GM23338 (cell line): ENCODE results near the gene KIAA1671. TPM values are rescaled to one million over a fixed set of nuclear protein-coding genes. Genes with fewer than 3 reads are reported as not detected.

Experiments
- ATAC-seq: fragments of 200-7000 bp; cut with Tn5 transposase; 3 replicates; pipeline ENCODE4 v1.9.1; 2020
- DNase-seq: peaks from one replicate; pipeline ENCODE4 v3.0.0-alpha.2; 2015; ENCODE audit warnings: low spot score
- H2AFZ ChIP-seq: fragments of 200-600 bp; sonication (generic); 2 replicates; pipeline ENCODE4 v1.8.0; 2016; ENCODE audit warnings: antibody characterized with exemption, mild to moderate bottlenecking, moderate library complexity
- H3F3A ChIP-seq: fragments of 200-600 bp; sonication (generic); replicated peaks from 2 replicates; pipeline ENCODE4 v1.8.0; 2017; ENCODE audit warnings: antibody characterized with exemption, mixed run types, low read depth
- H3K27ac ChIP-seq: fragments of 200-600 bp; sonication (generic); 2 replicates; pipeline ENCODE4 v1.6.1; 2016; ENCODE audit warnings: low read depth
- H3K27me3 ChIP-seq: fragments of 200-600 bp; sonication (generic); 2 replicates; pipeline ENCODE4 v1.8.0; 2016; ENCODE audit warnings: mild to moderate bottlenecking, mixed run types, moderate library complexity; ENCODE audit not compliant: insufficient read depth
- H3K36me3 ChIP-seq: fragments of 200-600 bp; sonication (generic); 2 replicates; pipeline ENCODE4 v1.8.0; 2016; ENCODE audit warnings: mild to moderate bottlenecking; ENCODE audit not compliant: insufficient read depth
- H3K4me1 ChIP-seq: fragments of 200-600 bp; sonication (generic); 2 replicates; pipeline ENCODE4 v1.8.0; 2016; ENCODE audit warnings: mild to moderate bottlenecking, moderate library complexity; ENCODE audit not compliant: insufficient read depth
- H3K4me2 ChIP-seq: fragments of 200-600 bp; sonication (generic); 2 replicates; pipeline ENCODE4 v1.7.1; 2017; ENCODE audit warnings: mixed run types
- H3K4me3 ChIP-seq: fragments of 200-600 bp; sonication (generic); 2 replicates; pipeline ENCODE4 v1.6.1; 2016; ENCODE audit warnings: mixed run types
- H3K79me2 ChIP-seq: fragments of 200-600 bp; sonication (generic); replicated peaks from 2 replicates; pipeline ENCODE4 v1.8.0; 2017; ENCODE audit warnings: mild to moderate bottlenecking; ENCODE audit not compliant: insufficient read depth
- H3K9me2 ChIP-seq: fragments of 200-600 bp; sonication (generic); 2 replicates; pipeline ENCODE4 v1.8.0; 2017; ENCODE audit not compliant: insufficient read depth
- H4K20me1 ChIP-seq: fragments of 200-600 bp; sonication (generic); replicated peaks from 2 replicates; pipeline ENCODE4 v1.8.0; 2017; ENCODE audit warnings: mild to moderate bottlenecking; ENCODE audit not compliant: insufficient read depth
- H3K27ac Mint-ChIP-seq: 2 replicates; pipeline ENCODE4 v1.8.0; 2020; ENCODE audit warnings: inconsistent platforms, mild to moderate bottlenecking, moderate library complexity, mixed read lengths
- H3K27me3 Mint-ChIP-seq: 3 replicates; pipeline ENCODE4 v1.8.0; 2022; ENCODE audit warnings: low read depth, mild to moderate bottlenecking, moderate library complexity, mixed read lengths, inconsistent platforms; ENCODE audit not compliant: insufficient read depth, poor library complexity
- H3K36me3 Mint-ChIP-seq: 3 replicates; pipeline ENCODE4 v1.8.0; 2021; ENCODE audit warnings: low read depth, mild to moderate bottlenecking, inconsistent platforms, moderate library complexity, mixed read lengths
- H3K4me1 Mint-ChIP-seq: 3 replicates; pipeline ENCODE4 v1.8.0; 2020; ENCODE audit warnings: mild to moderate bottlenecking, inconsistent platforms, mixed read lengths
- H3K4me3 Mint-ChIP-seq: 3 replicates; pipeline ENCODE4 v1.8.0; 2021; ENCODE audit warnings: moderate library complexity, mild to moderate bottlenecking, inconsistent platforms, mixed read lengths
- H3K9me3 Mint-ChIP-seq: 3 replicates; pipeline ENCODE4 v1.8.0; 2020; ENCODE audit warnings: moderate library complexity, mild to moderate bottlenecking, inconsistent platforms, mixed read lengths
- EZH2phosphoT487 ChIP-seq: fragments of 200-600 bp; sonication (generic); IDR thresholded peaks from one replicate; pipeline ENCODE4 v1.8.1; 2018; ENCODE audit warnings: antibody characterized with exemption; ENCODE audit not compliant: unreplicated experiment
- JUNB ChIP-seq: IDR thresholded peaks from one replicate; pipeline ENCODE4 v1.6.1; 2016; ENCODE audit warnings: antibody characterized with exemption; ENCODE audit not compliant: unreplicated experiment
- POLR2AphosphoS5 ChIP-seq: IDR thresholded peaks from 2 replicates; pipeline ENCODE4 v1.6.1; 2016; ENCODE audit warnings: antibody characterized with exemption, low read depth
- STAT1 ChIP-seq: IDR thresholded peaks from one replicate; pipeline ENCODE4 v1.6.1; 2016; ENCODE audit warnings: antibody characterized with exemption; ENCODE audit not compliant: unreplicated experiment
- ZNF114 ChIP-seq: fragments of 250-450 bp; sonication (Bioruptor Pico); IDR thresholded peaks from 2 replicates; pipeline ENCODE4 v1.5.0; 2020; ENCODE audit warnings: mild to moderate bottlenecking, moderate library complexity
- polyA plus RNA-seq: library from polyadenylated mRNA; unstranded; fragments of >200 nt; fragmentation: Nextera tagmentation; extraction: Ambion mirVana; gene quantifications from 2 replicates; pipeline ENCODE4 v1.2.1, GENCODE V29; 2016
- total RNA-seq: library from RNA; depleted of rRNA; stranded (reverse); fragments of >200 nt; shearing (Covaris generic); gene quantifications from 2 replicates; pipeline ENCODE4 v1.2.3, GENCODE V29; 2014
- TF ChIP-seq, protein P1 (sequence below): IDR thresholded peaks from one replicate; pipeline ENCODE4 v1.6.1; 2018; ENCODE audit warnings: antibody characterized with exemption; ENCODE audit not compliant: unreplicated experiment
- TF ChIP-seq, protein P2 (sequence below): fragments of 250-450 bp; sonication (Bioruptor Pico); IDR thresholded peaks from 2 replicates; pipeline ENCODE4 v1.5.0; 2020; ENCODE audit warnings: mild to moderate bottlenecking, moderate library complexity

The KIAA1671 gene
- total and polyA plus RNA-seq, 2 experiments from 2014 or later = 6.1 to 27.2 TPM

DNA sequence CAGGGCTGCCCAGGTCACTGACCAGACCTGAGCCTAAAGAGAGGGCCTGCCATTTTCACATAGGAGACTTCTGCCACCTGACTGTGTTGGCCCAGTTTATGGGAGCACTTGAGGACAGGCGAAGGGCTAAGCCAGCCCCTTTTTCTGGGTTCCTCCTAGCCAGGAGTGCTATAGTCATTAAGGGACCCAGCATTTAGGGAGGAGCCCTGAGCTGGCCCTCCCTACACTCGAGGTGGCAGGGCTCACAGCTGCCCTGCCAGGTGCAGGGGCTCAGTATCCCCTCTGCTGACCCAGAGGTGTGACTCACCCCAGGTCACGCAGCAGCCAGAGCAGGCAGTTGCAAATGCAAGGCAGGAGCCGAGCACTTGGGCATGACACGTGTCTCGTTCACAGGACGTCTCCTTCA, 160.8 kb downstream of the KIAA1671 start:
- Histone ChIP-seq H2AFZ (no peak overlapping the region), H3K4me3 (no peak overlapping the region), H3K4me2 (no peak overlapping the region), H3F3A (peaks cover 2% of the 10 kb centered on the region; the same call in 1 of the 2 replicates), H3K27me3 (no peaks in the 10 kb centered on the region), H3K79me2 (no peaks in the 10 kb centered on the region), H4K20me1 (no peaks in the 10 kb centered on the region; the same call in 1 of the 2 replicates), H3K36me3 (no peaks in the 10 kb centered on the region), H3K9me2 (no peaks in the 10 kb centered on the region), H3K4me1 (peaks cover 21% of the 10 kb centered on the region), H3K27ac (no peak overlapping the region)
- ATAC-seq = no peak
- H3K27me3 Mint-ChIP-seq = peaks cover 4% of the 10 kb centered on the region
- no peak for TF ChIP-seq STAT1
- TF ChIP-seq, protein P1, sequence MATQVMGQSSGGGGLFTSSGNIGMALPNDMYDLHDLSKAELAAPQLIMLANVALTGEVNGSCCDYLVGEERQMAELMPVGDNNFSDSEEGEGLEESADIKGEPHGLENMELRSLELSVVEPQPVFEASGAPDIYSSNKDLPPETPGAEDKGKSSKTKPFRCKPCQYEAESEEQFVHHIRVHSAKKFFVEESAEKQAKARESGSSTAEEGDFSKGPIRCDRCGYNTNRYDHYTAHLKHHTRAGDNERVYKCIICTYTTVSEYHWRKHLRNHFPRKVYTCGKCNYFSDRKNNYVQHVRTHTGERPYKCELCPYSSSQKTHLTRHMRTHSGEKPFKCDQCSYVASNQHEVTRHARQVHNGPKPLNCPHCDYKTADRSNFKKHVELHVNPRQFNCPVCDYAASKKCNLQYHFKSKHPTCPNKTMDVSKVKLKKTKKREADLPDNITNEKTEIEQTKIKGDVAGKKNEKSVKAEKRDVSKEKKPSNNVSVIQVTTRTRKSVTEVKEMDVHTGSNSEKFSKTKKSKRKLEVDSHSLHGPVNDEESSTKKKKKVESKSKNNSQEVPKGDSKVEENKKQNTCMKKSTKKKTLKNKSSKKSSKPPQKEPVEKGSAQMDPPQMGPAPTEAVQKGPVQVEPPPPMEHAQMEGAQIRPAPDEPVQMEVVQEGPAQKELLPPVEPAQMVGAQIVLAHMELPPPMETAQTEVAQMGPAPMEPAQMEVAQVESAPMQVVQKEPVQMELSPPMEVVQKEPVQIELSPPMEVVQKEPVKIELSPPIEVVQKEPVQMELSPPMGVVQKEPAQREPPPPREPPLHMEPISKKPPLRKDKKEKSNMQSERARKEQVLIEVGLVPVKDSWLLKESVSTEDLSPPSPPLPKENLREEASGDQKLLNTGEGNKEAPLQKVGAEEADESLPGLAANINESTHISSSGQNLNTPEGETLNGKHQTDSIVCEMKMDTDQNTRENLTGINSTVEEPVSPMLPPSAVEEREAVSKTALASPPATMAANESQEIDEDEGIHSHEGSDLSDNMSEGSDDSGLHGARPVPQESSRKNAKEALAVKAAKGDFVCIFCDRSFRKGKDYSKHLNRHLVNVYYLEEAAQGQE = no peak
- TF ChIP-seq ZNF114 (CRISPR knock-in tag) = no peak
- TF ChIP-seq POLR2AphosphoS5 = no peak
- TF ChIP-seq JUNB = no peak
- no peak for TF ChIP-seq EZH2phosphoT487
- TF ChIP-seq, protein P2, sequence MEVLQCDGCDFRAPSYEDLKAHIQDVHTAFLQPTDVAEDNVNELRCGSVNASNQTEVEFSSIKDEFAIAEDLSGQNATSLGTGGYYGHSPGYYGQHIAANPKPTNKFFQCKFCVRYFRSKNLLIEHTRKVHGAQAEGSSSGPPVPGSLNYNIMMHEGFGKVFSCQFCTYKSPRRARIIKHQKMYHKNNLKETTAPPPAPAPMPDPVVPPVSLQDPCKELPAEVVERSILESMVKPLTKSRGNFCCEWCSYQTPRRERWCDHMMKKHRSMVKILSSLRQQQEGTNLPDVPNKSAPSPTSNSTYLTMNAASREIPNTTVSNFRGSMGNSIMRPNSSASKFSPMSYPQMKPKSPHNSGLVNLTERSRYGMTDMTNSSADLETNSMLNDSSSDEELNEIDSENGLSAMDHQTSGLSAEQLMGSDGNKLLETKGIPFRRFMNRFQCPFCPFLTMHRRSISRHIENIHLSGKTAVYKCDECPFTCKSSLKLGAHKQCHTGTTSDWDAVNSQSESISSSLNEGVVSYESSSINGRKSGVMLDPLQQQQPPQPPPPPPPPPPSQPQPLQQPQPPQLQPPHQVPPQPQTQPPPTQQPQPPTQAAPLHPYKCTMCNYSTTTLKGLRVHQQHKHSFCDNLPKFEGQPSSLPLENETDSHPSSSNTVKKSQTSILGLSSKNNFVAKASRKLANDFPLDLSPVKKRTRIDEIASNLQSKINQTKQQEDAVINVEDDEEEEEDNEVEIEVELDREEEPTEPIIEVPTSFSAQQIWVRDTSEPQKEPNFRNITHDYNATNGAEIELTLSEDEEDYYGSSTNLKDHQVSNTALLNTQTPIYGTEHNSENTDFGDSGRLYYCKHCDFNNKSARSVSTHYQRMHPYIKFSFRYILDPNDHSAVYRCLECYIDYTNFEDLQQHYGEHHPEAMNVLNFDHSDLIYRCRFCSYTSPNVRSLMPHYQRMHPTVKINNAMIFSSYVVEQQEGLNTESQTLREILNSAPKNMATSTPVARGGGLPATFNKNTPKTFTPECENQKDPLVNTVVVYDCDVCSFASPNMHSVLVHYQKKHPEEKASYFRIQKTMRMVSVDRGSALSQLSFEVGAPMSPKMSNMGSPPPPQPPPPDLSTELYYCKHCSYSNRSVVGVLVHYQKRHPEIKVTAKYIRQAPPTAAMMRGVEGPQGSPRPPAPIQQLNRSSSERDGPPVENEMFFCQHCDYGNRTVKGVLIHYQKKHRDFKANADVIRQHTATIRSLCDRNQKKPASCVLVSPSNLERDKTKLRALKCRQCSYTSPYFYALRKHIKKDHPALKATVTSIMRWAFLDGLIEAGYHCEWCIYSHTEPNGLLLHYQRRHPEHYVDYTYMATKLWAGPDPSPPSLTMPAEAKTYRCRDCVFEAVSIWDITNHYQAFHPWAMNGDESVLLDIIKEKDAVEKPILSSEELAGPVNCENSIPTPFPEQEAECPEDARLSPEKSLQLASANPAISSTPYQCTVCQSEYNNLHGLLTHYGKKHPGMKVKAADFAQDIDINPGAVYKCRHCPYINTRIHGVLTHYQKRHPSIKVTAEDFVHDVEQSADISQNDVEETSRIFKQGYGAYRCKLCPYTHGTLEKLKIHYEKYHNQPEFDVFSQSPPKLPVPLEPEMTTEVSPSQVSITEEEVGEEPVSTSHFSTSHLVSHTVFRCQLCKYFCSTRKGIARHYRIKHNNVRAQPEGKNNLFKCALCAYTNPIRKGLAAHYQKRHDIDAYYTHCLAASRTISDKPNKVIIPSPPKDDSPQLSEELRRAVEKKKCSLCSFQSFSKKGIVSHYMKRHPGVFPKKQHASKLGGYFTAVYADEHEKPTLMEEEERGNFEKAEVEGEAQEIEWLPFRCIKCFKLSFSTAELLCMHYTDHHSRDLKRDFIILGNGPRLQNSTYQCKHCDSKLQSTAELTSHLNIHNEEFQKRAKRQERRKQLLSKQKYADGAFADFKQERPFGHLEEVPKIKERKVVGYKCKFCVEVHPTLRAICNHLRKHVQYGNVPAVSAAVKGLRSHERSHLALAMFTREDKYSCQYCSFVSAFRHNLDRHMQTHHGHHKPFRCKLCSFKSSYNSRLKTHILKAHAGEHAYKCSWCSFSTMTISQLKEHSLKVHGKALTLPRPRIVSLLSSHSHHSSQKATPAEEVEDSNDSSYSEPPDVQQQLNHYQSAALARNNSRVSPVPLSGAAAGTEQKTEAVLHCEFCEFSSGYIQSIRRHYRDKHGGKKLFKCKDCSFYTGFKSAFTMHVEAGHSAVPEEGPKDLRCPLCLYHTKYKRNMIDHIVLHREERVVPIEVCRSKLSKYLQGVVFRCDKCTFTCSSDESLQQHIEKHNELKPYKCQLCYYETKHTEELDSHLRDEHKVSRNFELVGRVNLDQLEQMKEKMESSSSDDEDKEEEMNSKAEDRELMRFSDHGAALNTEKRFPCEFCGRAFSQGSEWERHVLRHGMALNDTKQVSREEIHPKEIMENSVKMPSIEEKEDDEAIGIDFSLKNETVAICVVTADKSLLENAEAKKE (CRISPR knock-in tag) = no peak
- no peaks in the 10 kb centered on the region; the same call in 2 of the 3 replicates for H3K36me3 Mint-ChIP-seq
- H3K4me1 Mint-ChIP-seq = peaks cover 32% of the 10 kb centered on the region
- H3K27ac Mint-ChIP-seq = no peak overlapping the region
- H3K4me3 Mint-ChIP-seq = no peak overlapping the region
- no peak for DNase-seq
- no peaks in the 10 kb centered on the region; the same call in 2 of the 3 replicates for H3K9me3 Mint-ChIP-seq
